Ishikawa (cell line): ENCODE measurements around the gene NRCAM.

Source experiments
- CEBPB ChIP-seq: IDR thresholded peaks from 2 replicates; pipeline ENCODE4 v1.6.1; 2012
- CREB1 ChIP-seq: IDR thresholded peaks from 2 replicates; pipeline ENCODE4 v1.6.1; 2012; ENCODE audit warnings: low read depth
- EGR1 ChIP-seq: IDR thresholded peaks from 2 replicates; pipeline ENCODE4 v1.6.1; 2012
- EP300 ChIP-seq: IDR thresholded peaks from 2 replicates; pipeline ENCODE4 v1.6.1; 2012; ENCODE audit warnings: borderline replicate concordance
- FOXM1 ChIP-seq: IDR thresholded peaks from 2 replicates; pipeline ENCODE4 v1.6.1; 2012; ENCODE audit warnings: low read depth, borderline replicate concordance
- NFIC ChIP-seq: IDR thresholded peaks from 2 replicates; pipeline ENCODE4 v1.6.1; 2012
- RAD21 ChIP-seq: IDR thresholded peaks from 2 replicates; pipeline ENCODE4 v1.6.1; 2012; ENCODE audit warnings: low read depth
- TAF1 ChIP-seq: IDR thresholded peaks from 2 replicates; pipeline ENCODE4 v1.6.1; 2012; ENCODE audit warnings: low read depth, mild to moderate bottlenecking
- TCF12 ChIP-seq: IDR thresholded peaks from 2 replicates; pipeline ENCODE4 v1.6.1; 2012; ENCODE audit warnings: low read depth
- TEAD4 ChIP-seq: IDR thresholded peaks from 2 replicates; pipeline ENCODE4 v1.6.1; 2012
- YY1 ChIP-seq: IDR thresholded peaks from 2 replicates; pipeline ENCODE4 v1.6.1; 2012; ENCODE audit warnings: low read depth
- ZBTB7A ChIP-seq: IDR thresholded peaks from 2 replicates; pipeline ENCODE4 v1.6.1; 2012; ENCODE audit warnings: low read depth
- TF ChIP-seq, protein P1 (sequence below): IDR thresholded peaks from 2 replicates; pipeline ENCODE4 v1.6.1; 2012
- TF ChIP-seq, protein P2 (sequence below): IDR thresholded peaks from 2 replicates; pipeline ENCODE4 v1.6.1; 2012; ENCODE audit warnings: low read depth, mild to moderate bottlenecking
- TF ChIP-seq, protein P3 (sequence below): IDR thresholded peaks from 2 replicates; pipeline ENCODE4 v1.6.1; 2012

Gene NRCAM

DNA sequence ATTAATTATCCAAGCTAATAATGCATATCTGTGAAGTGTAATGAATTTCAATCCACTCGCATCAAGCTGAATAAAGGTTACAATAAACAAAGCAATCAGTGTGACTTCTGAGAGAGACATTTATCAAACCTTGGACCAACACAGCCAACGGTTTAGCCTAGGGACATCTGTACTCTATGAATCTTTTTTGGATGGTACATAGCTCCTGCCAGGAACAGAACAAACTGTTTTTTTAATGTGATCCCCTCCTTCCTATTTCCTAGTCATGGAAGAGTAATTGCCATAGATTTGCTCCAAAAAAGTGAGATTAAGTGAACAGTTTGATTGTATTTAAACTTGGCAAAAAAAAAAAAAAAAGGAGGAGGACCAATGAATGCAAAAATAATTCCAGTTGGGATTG is 11.2 kb upstream of the NRCAM start:
- TF ChIP-seq CEBPB (no peak), EP300 (no peak), EGR1 (no peak)
- TF ChIP-seq, protein P1, sequence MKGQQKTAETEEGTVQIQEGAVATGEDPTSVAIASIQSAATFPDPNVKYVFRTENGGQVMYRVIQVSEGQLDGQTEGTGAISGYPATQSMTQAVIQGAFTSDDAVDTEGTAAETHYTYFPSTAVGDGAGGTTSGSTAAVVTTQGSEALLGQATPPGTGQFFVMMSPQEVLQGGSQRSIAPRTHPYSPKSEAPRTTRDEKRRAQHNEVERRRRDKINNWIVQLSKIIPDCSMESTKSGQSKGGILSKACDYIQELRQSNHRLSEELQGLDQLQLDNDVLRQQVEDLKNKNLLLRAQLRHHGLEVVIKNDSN = no peak
- TF ChIP-seq, protein P2, sequence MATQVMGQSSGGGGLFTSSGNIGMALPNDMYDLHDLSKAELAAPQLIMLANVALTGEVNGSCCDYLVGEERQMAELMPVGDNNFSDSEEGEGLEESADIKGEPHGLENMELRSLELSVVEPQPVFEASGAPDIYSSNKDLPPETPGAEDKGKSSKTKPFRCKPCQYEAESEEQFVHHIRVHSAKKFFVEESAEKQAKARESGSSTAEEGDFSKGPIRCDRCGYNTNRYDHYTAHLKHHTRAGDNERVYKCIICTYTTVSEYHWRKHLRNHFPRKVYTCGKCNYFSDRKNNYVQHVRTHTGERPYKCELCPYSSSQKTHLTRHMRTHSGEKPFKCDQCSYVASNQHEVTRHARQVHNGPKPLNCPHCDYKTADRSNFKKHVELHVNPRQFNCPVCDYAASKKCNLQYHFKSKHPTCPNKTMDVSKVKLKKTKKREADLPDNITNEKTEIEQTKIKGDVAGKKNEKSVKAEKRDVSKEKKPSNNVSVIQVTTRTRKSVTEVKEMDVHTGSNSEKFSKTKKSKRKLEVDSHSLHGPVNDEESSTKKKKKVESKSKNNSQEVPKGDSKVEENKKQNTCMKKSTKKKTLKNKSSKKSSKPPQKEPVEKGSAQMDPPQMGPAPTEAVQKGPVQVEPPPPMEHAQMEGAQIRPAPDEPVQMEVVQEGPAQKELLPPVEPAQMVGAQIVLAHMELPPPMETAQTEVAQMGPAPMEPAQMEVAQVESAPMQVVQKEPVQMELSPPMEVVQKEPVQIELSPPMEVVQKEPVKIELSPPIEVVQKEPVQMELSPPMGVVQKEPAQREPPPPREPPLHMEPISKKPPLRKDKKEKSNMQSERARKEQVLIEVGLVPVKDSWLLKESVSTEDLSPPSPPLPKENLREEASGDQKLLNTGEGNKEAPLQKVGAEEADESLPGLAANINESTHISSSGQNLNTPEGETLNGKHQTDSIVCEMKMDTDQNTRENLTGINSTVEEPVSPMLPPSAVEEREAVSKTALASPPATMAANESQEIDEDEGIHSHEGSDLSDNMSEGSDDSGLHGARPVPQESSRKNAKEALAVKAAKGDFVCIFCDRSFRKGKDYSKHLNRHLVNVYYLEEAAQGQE = no peak

DNA sequence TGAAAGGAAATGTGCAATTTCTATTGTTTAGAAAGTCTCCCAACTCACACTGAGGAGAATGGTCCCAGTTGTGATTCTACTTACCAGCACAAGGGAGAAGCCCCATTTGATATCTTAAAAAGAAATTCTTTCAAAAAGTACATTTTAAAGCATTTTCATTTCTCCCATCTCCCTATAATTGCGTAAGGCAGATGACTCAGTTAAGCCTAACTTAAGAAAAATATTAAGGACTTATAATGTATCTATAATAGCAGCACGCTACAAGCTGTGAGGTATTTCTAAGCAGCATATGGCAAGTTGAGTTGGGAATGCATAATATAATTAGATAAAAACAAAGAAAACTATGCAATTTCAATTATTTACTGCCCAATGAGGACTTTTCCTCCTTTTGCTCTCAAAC is 8.5 kb upstream of the NRCAM start:
- TF ChIP-seq NFIC (no peak), RAD21 (no peak), ZBTB7A (no peak), CREB1 (no peak), TEAD4 (no peak), EP300 (no peak), CEBPB (no peak), EGR1 (no peak), TCF12 (no peak), FOXM1 (no peak), TAF1 (no peak), YY1 (no peak)
- TF ChIP-seq, protein P3, sequence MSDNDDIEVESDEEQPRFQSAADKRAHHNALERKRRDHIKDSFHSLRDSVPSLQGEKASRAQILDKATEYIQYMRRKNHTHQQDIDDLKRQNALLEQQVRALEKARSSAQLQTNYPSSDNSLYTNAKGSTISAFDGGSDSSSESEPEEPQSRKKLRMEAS = no peak
- TF ChIP-seq, protein P2 = no peak
- TF ChIP-seq, protein P1 = no peak

DNA sequence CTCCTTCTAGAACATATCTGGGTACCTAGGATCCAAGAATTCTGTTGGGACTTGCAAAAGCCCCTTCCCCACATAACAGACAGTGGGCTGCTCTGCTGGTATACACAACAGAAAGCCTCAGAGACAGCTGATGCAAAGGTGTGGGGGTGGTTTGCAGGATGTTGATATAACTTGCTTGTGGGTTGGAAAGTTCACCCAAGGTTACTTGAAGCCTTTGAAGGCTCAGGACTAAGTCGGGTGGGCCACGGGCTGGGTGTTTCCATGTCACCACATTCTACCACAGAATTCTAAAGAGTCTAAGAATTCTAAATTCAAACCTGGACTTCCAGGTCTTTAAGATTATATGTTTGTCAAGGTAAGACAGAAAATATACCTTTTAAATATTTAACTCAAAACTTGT is 7.4 kb upstream of the NRCAM start:
- TF ChIP-seq EGR1 (no peak), NFIC (no peak), TAF1 (no peak), CEBPB (no peak), RAD21 (no peak), ZBTB7A (no peak), CREB1 (no peak), FOXM1 (no peak), TCF12 (no peak), EP300 (no peak), YY1 (no peak), TEAD4 (no peak)
- TF ChIP-seq, protein P2 = no peak
- TF ChIP-seq, protein P3 = no peak

DNA sequence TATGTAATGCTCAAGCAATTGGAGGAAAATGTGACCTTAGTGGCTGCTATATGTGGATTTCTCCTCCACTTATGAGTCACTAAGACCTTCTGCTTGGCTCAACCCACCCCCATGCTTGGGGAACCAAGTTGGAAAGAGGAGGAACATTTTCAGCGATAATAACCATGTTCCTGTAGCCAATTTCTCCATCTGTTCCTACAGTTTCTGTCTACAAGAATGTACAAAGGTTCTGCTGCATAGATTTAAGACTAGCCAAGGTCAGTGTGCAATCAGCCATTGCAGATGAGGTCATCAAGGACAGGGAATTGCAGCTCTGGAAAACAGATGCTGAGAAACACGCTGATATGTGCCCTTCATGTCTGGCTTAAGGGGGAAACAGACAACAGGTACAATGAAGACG is 5.6 kb upstream of the NRCAM start:
- TF ChIP-seq, protein P1 = no peak
- TF ChIP-seq FOXM1 = no peak
- no peak for TF ChIP-seq CEBPB
- TF ChIP-seq YY1 = no peak
- TF ChIP-seq, protein P2 = no peak
- TF ChIP-seq RAD21 = no peak
